ENCODE measurements around the gene CDK6. TPM values are rescaled to one million over a fixed set of nuclear protein-coding genes. Genes with fewer than 3 reads are reported as not detected.

CDK6 gene
- total RNA-seq, 4 donors from 2014 or later: 22.2 to 45.4 (median 36.4) TPM

DNA sequence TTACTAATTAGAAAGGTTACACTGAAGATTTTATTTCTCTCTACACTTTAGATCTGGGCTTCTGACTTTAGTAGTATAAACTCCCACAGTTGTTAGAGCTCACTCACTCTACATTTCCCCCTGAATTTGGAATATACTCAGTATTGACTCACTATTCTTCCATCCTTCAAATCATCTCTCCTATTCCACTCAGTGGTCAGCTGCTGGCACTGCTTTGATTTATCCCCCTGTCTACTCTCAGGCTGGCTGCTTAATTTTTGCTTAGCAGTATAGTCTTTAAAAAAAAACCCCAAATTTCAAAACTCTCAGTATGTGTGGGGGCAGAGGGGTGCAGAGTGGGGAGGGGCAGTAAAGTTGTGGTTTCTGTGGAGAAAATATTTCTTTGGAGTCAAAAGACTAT, 68.9 kb downstream of the CDK6 start:
- intact Hi-C loops (cut with DNase I): no loop called here
- Histone ChIP-seq H3K27me3 (no peaks in the 10 kb centered on the region), H3K27ac (replicated peaks in 1 of 4) (peak overlapping the region; percentile 77 to 88 (median 84)), H3K4me3 (no peak overlapping the region), H3K9me3 (no peaks in the 10 kb centered on the region), H3K36me3 (no peaks in the 10 kb centered on the region), H3K4me1 (peaks cover 42 to 72% (median 59%) of the 10 kb centered on the region in 4 donors)
- TF ChIP-seq EP300 (IDR thresholded peaks at IDR 0.05) (no peak), POLR2A (IDR thresholded peaks at IDR 0.05; ENCODE audit: low read depth) (no peak), POLR2AphosphoS5 (IDR thresholded peaks at IDR 0.05) (no peak)
- TF ChIP-seq, protein P1, sequence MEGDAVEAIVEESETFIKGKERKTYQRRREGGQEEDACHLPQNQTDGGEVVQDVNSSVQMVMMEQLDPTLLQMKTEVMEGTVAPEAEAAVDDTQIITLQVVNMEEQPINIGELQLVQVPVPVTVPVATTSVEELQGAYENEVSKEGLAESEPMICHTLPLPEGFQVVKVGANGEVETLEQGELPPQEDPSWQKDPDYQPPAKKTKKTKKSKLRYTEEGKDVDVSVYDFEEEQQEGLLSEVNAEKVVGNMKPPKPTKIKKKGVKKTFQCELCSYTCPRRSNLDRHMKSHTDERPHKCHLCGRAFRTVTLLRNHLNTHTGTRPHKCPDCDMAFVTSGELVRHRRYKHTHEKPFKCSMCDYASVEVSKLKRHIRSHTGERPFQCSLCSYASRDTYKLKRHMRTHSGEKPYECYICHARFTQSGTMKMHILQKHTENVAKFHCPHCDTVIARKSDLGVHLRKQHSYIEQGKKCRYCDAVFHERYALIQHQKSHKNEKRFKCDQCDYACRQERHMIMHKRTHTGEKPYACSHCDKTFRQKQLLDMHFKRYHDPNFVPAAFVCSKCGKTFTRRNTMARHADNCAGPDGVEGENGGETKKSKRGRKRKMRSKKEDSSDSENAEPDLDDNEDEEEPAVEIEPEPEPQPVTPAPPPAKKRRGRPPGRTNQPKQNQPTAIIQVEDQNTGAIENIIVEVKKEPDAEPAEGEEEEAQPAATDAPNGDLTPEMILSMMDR (IDR thresholded peaks at IDR 0.05): no peak
- no peak for DNase-seq (ENCODE audit: extremely low spot score)

DNA sequence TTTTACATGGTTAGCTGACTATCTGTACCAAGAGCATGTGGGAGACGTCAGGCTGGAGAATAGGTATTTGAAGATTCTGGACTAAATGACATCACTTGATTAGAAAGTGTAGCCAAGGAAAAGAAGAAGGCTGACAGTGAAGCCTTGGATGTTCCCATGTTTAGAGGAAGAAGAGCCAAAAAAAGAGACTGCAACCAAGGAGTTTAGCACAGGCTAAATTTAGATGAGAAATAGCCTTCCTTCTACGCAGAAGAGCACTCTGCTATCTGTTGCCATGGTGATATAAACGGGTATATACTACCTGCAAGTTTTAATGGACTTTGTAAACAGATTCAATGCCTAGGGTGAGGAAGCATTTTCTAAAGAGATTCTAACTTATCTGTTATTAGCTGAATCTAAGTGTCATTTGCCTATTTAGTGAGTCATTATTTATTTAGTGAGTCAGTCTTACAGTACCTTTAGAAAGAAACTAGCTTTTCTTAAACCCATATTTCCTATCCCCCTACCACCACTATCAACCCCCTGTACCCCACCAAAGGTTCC, 69.8 kb downstream of the CDK6 start:
- H3K36me3 ChIP-seq: no peaks in the 10 kb centered on the region
- no peaks in the 10 kb centered on the region for H3K9me3 ChIP-seq
- H3K27me3 ChIP-seq: no peaks in the 10 kb centered on the region
- H3K27ac ChIP-seq (replicated peaks in 1 of 4): peak overlapping the region; percentile 77 to 88 (median 84)
- DNase-seq (ENCODE audit: extremely low spot score): no peak
- TF ChIP-seq EP300 (IDR thresholded peaks at IDR 0.05) (no peak), POLR2AphosphoS5 (IDR thresholded peaks at IDR 0.05) (peak; percentile 47 to 58)
- H3K4me3 ChIP-seq: no peak overlapping the region
- intact Hi-C loops (cut with DNase I): no loop called here
- WGBS: 14% methylated on average over 3 of the region's 3 CpGs
- peaks cover 40 to 78% (median 61%) of the 10 kb centered on the region in 4 donors for H3K4me1 ChIP-seq

DNA sequence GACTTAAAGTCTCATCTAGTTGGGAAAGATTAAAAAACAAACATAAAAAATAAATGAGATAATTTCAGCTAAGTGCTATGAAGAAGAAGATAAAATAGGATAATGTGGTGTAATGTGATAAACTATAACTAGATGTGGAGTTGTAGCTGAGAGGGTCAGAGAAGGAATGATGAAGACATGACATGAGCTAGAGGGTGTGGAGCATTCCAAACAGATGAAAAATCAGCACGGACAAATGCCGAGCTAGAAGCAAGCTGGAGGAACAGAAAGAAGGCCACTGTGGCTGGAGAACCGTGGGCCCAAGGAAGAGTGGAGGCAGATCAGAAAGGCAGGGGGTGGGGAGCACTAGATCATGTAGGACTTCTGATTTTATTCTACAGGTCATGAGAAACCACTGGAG, 70.6 kb downstream of the CDK6 start:
- WGBS: 35% methylated on average over 3 of the region's 3 CpGs
- peak in 1 of 2 donors; percentile 5 for TF ChIP-seq POLR2AphosphoS5 (IDR thresholded peaks at IDR 0.05)
- TF ChIP-seq, protein P1 (IDR thresholded peaks at IDR 0.05): no peak
- intact Hi-C loops (cut with DNase I): no loop called here
- no peak for DNase-seq (ENCODE audit: extremely low spot score)
- Histone ChIP-seq H3K9me3 (no peaks in the 10 kb centered on the region), H3K27me3 (no peaks in the 10 kb centered on the region), H3K36me3 (no peaks in the 10 kb centered on the region), H3K4me1 (peaks cover 40 to 81% (median 61%) of the 10 kb centered on the region in 4 donors), H3K27ac (replicated peaks in 1 of 4) (peak overlapping the region; percentile 77 to 88 (median 84)), H3K4me3 (no peak overlapping the region)

DNA sequence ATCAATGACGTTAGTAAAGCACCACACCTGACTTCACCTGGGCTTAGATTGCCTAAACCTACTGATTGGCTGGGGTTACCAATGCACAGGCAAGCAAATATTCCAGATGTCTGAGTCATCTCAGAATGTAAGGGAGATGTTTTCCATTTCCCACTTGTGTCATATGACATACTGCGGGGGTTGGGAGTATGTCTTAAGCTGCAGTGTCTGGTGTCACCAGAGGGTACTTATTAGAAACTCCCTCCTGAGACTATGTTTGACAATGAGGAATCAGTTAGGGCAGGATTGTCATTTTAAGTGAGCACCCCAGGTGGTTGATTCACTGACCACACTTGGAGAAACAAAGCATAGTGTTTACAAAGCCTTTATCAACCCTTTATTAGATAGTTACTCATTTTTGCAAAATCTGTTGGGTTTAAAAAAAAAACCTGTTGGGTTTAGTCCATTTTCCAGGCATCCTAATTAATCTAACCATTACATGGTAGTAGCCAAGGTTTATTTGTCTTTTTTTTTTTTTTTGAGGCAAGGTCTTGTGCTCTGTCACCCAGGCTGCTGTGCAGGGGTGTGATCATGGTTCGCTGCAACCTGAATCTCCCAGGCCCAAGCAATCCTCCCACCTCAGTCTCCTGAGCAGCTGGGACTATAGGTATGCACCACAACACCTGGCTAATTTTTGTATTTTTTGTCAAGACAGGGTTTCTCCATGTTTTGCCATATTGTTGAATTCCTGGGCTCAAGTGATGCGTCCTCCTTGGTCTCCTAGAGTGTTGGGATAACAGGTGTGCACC, 72.5 kb downstream of the CDK6 start:
- no peak for TF ChIP-seq POLR2A (IDR thresholded peaks at IDR 0.05; ENCODE audit: low read depth)
- peak in 1 of 2 donors; percentile 15 for TF ChIP-seq POLR2AphosphoS5 (IDR thresholded peaks at IDR 0.05)
- WGBS: 90% methylated on average over 4 of the region's 4 CpGs
- Histone ChIP-seq H3K4me3 (no peak overlapping the region), H3K9me3 (no peaks in the 10 kb centered on the region), H3K27ac (replicated peaks in 1 of 4) (peak overlapping the region in 3 of 4 donors; percentile 82 to 88 (median 85)), H3K27me3 (no peaks in the 10 kb centered on the region), H3K36me3 (no peaks in the 10 kb centered on the region), H3K4me1 (peaks cover 30 to 76% (median 51%) of the 10 kb centered on the region in 4 donors)
- intact Hi-C loops (cut with DNase I): no loop called here
- DNase-seq (ENCODE audit: extremely low spot score): no peak

DNA sequence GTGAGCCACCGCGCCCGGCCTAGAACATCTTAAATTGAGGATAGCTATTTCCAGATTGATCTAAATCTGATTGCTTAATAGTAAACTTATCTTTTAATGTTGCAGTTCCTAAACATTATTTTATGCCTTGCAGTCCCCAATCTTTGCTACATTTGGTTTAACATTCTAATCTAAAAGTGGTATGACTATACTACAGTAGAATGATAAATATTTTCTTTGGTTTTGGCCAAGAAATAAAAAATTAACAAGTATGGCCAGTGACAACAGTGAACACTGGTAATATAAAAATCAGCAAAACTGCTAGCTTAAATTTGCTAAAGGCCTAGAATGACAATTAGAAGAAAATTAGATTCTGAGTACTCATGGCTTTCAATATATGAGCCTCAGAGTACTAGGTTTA, 73.5 kb downstream of the CDK6 start:
- Histone ChIP-seq H3K4me3 (no peak overlapping the region), H3K4me1 (peaks cover 25 to 68% (median 42%) of the 10 kb centered on the region in 4 donors), H3K27ac (replicated peaks in 1 of 4) (peak overlapping the region in 2 of 4 donors; percentile 28 to 88), H3K36me3 (no peaks in the 10 kb centered on the region), H3K27me3 (no peaks in the 10 kb centered on the region), H3K9me3 (no peaks in the 10 kb centered on the region)
- intact Hi-C loops (cut with DNase I): no loop called here
- WGBS: 97% methylated on average over 3 of the region's 3 CpGs
- TF ChIP-seq EP300 (IDR thresholded peaks at IDR 0.05): no peak
- no peak for TF ChIP-seq POLR2AphosphoS5 (IDR thresholded peaks at IDR 0.05)
- TF ChIP-seq POLR2A (IDR thresholded peaks at IDR 0.05; ENCODE audit: low read depth): no peak
- TF ChIP-seq, protein P1 (IDR thresholded peaks at IDR 0.05): no peak
- no peak for DNase-seq (ENCODE audit: extremely low spot score)
